ENCODE results near the gene STAT6. TPM values are rescaled to one million over a fixed set of nuclear protein-coding genes. Genes with fewer than 3 reads are reported as not detected.

Gene STAT6
- total and polyA plus RNA-seq, 10 of the 15 experiments (the other 5 are each of a cell fraction or from before 2014, with no cell fraction given): 14.2 to 176 (median 89.6) TPM

DNA sequence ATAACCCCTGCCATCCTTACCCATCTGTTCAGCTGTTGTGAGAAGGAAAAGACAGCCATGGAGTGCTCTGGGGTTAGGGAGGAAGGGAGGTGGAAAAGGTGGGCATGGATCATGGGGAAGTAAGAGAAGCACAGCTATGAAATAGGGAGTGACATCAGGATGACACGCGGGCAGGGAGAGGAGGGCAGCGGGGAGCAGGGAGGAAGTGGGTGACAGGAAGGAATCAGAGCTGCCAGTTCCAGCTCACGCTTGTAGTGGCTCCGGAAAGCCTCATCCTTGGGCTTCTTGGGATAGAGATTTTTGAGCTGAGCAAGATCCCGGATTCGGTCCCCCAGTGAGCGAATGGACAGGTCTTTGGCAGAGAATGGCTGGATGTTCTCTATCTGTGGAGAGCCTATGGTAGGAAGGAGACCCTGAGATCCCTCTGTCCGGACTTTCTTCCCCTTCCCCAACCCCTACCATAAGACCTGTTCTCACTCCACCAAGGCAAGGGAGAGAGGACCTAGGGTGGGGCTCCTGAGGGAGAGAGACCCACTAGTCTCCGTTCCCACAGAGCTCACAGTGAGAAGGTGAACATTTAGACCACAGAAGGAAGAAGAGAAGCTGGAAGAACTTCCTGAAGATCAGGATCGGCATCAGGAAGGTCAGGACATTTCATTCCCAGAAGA is 12.0 kb downstream of the STAT6 start:
- Histone ChIP-seq H3K27ac (ENCODE audit: control insufficient read depth, insufficient read depth) (no peak overlapping the region), H3K36me3 (ENCODE audit: control insufficient read depth in 2 of 2, insufficient read depth in 2 of 2, low read length in 1 of 2) (peaks cover 19 to 26% of the 10 kb centered on the region in 2 experiments), H3K9me3 (replicated peaks; ENCODE audit: control insufficient read depth, insufficient read depth, low read length) (no peaks in the 10 kb centered on the region), H4K20me1 (ENCODE audit: control insufficient read depth, insufficient read depth) (no peaks in the 10 kb centered on the region), H3K79me2 (ENCODE audit: control insufficient read depth, insufficient read depth, low read length) (peaks cover under 1% of the 10 kb centered on the region; the same call in 1 of the 2 replicates), H3K4me3 (no peak overlapping the region), H2AFZ (ENCODE audit: control insufficient read depth, low read depth, low read length) (no peak overlapping the region), H3K9ac (ENCODE audit: control insufficient read depth, insufficient read depth, low read length) (no peak overlapping the region), H3K4me2 (ENCODE audit: control insufficient read depth, insufficient read depth) (no peak overlapping the region), H3K27me3 (replicated peaks in 1 of 2; ENCODE audit: control insufficient read depth in 2 of 2, insufficient read depth in 2 of 2, low read length in 1 of 2) (no peaks in the 10 kb centered on the region), H3K4me1 (ENCODE audit: control insufficient read depth, insufficient read depth, low read length) (peaks cover 15% of the 10 kb centered on the region)
- TF ChIP-seq PML (IDR thresholded peaks at IDR 0.05; ENCODE audit: low read length) (no peak), JUNB (IDR thresholded peaks at IDR 0.05) (no peak), BCL3 (IDR thresholded peaks at IDR 0.05; ENCODE audit: borderline replicate concordance, insufficient read depth, low read depth, low read length, poor library complexity, severe bottlenecking) (no peak), GABPA (IDR thresholded peaks at IDR 0.05; ENCODE audit: low read depth) (no peak), PKNOX1 (IDR thresholded peaks at IDR 0.05) (no peak), EGR1 (IDR thresholded peaks at IDR 0.05; ENCODE audit: borderline replicate concordance in 1 of 2, low read depth in 2 of 2, low read length in 2 of 2) (no peak), ZSCAN29 (IDR thresholded peaks at IDR 0.05) (no peak), EZH2 (IDR thresholded peaks at IDR 0.05; ENCODE audit: borderline replicate concordance, control insufficient read depth, low read depth, low read length) (no peak)
- TF ChIP-seq, protein P1, sequence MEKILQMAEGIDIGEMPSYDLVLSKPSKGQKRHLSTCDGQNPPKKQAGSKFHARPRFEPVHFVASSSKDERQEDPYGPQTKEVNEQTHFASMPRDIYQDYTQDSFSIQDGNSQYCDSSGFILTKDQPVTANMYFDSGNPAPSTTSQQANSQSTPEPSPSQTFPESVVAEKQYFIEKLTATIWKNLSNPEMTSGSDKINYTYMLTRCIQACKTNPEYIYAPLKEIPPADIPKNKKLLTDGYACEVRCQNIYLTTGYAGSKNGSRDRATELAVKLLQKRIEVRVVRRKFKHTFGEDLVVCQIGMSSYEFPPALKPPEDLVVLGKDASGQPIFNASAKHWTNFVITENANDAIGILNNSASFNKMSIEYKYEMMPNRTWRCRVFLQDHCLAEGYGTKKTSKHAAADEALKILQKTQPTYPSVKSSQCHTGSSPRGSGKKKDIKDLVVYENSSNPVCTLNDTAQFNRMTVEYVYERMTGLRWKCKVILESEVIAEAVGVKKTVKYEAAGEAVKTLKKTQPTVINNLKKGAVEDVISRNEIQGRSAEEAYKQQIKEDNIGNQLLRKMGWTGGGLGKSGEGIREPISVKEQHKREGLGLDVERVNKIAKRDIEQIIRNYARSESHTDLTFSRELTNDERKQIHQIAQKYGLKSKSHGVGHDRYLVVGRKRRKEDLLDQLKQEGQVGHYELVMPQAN (conservative IDR thresholded peaks at IDR 0.05): no peak
- in situ Hi-C loops (cut with MboI): no loop called here
- FAIRE-seq (no peak), ATAC-seq (no peak), DNase-seq (ENCODE audit: low read depth, low spot score) (no peak)
- WGBS (ENCODE audit: insufficient coverage, insufficient replicate concordance, low lambda C conversion rate, missing lambda C conversion rate): 85% methylated on average over 11 of the region's 11 CpGs
- no TSS peak for BruUV-seq (replicated peaks)
- ChIA-PET SMC1A (ENCODE audit: uncharacterized antibody, unreplicated experiment) (interaction anchor here (10.4 kb wide), 1 partner anchor 10 kb away, joined by 120 read pairs; the partner anchor contains the start of gene STAT6), CTCF (interaction anchor here (0.8 to 4.2 kb wide), 5 partner anchors 13 to 94 kb away, joined by 3 to 23 read pairs (median 7); partner anchors contain the start of gene STAT6), POLR2A (interaction anchor here (0.5 to 4.4 kb wide), 4 partner anchors 10 to 34 kb away, joined by 3 to 40 read pairs (median 6); partner anchors contain the start of genes NEMP1 and STAT6), RAD21 (ENCODE audit: unreplicated experiment) (interaction anchor here (1.5 to 1.9 kb wide), 2 partner anchors 13 to 30 kb away, joined by 3 to 5 read pairs; no protein-coding TSS in a partner anchor)
- intact Hi-C loops (cut with micrococcal nuclease; ENCODE audit: unreplicated experiment): no loop called here
